K562 (cell line): ENCODE results near the gene TMEM39B. TPM values are rescaled to one million over a fixed set of nuclear protein-coding genes. Genes with fewer than 3 reads are reported as not detected.

Experiments used
- ARHGAP35 ChIP-seq: fragments of 450-650 bp; IDR thresholded peaks from 2 replicates; pipeline ENCODE4 v1.6.1; 2018; ENCODE audit not compliant: partially characterized antibody
- ATF6 ChIP-seq: sonication (generic); formaldehyde crosslinking; IDR thresholded peaks from 2 replicates; pipeline ENCODE4 v1.4.0; 2020; ENCODE audit warnings: mild to moderate bottlenecking, missing genetic modification reagents
- ATF7 ChIP-seq: fragments of 450-650 bp; IDR thresholded peaks from 2 replicates; pipeline ENCODE4 v1.7.1; 2014; ENCODE audit warnings: mild to moderate bottlenecking, moderate library complexity
- COPS2 ChIP-seq: fragments of 450-650 bp; conservative IDR thresholded peaks from 2 replicates; pipeline ENCODE4 v1.6.1; 2016; ENCODE audit warnings: mild to moderate bottlenecking, moderate library complexity
- GABPB2 ChIP-seq: fragments of 250-450 bp; sonication (Bioruptor Pico); conservative IDR thresholded peaks from 2 replicates; pipeline ENCODE4 v1.5.1; 2021; ENCODE audit warnings: mild to moderate bottlenecking
- GTF2B ChIP-seq: IDR thresholded peaks from 2 replicates; pipeline ENCODE4 v1.6.1; 2011; ENCODE audit not compliant: insufficient read length; ENCODE audit errors: extremely low read depth
- IRF9 ChIP-seq: fragments of 450-650 bp; IDR thresholded peaks from 2 replicates; pipeline ENCODE4 v1.6.1; 2016; ENCODE audit warnings: missing biosample characterization, missing genetic modification characterization
- JUN ChIP-seq, 2 experiments: sonication (generic) in 1 of 2; formaldehyde crosslinking in 1 of 2; IDR thresholded peaks; 2 replicates each; pipeline versions ENCODE4 v1.6.1 to v1.8.0; 2012 to 2022; ENCODE audit warnings: borderline replicate concordance in 2 of 2, mild to moderate bottlenecking in 2 of 2, improper control_type of control experiment in 1 of 2, low read depth in 1 of 2, low read length in 1 of 2, missing genetic modification reagents in 1 of 2
- NFXL1 ChIP-seq: fragments of 450-650 bp; formaldehyde crosslinking; IDR thresholded peaks from 2 replicates; pipeline ENCODE4 v1.4.0; 2021; ENCODE audit warnings: mild to moderate bottlenecking
- SMARCE1 ChIP-seq: fragments of 450-650 bp; IDR thresholded peaks from 2 replicates; pipeline ENCODE4 v1.7.1; 2016; ENCODE audit warnings: mild to moderate bottlenecking
- ZNF165 ChIP-seq: fragments of 250-450 bp; sonication (Bioruptor Pico); IDR thresholded peaks from 2 replicates; pipeline ENCODE4 v1.4.0; 2020; ENCODE audit warnings: borderline replicate concordance
- ZNF445 ChIP-seq: fragments of 250-450 bp; sonication (Bioruptor Pico); IDR thresholded peaks from 2 replicates; pipeline ENCODE4 v1.4.0; 2020; ENCODE audit warnings: low read depth, mild to moderate bottlenecking, moderate library complexity
- polyA plus RNA-seq, 8 experiments: library from polyadenylated mRNA; depleted of rRNA in 4 of 8; stranded (reverse) in 5 of 8; unstranded in 3 of 8; fragments of >200 nt; fragmentation: Nextera tagmentation in 2 of 8; fragmentation: Illumina TruSeq in 1 of 8; extraction: Ambion mirVana in 2 of 8; extraction: Trizol in 1 of 8; gene quantifications; 2 replicates each; pipeline versions ENCODE4 v1.2.1 to v1.2.3, GENCODE V29; 2011 to 2014; ENCODE audit warnings: inconsistent platforms in 1 of 8, missing spikeins in 1 of 8
- total RNA-seq, 7 experiments: library from RNA; depleted of rRNA in 6 of 7; stranded (reverse); fragments of >200 nt in 6 of 7; fragmentation: Illumina TruSeq in 2 of 7; extraction: Trizol in 2 of 7; gene quantifications; 2 replicates each; pipeline versions ENCODE4 v1.2.1 to v1.2.3, GENCODE V29; 2011 to 2021; ENCODE audit warnings: low replicate concordance in 1 of 7
- TF ChIP-seq, protein P1 (sequence below), 2 experiments: fragments of 450-650 bp; IDR thresholded peaks; 2 replicates each; pipeline ENCODE4 v1.6.1; 2016; ENCODE audit warnings: mild to moderate bottlenecking in 2 of 2, borderline replicate concordance in 1 of 2, low read depth in 1 of 2, moderate library complexity in 1 of 2

The TMEM39B gene
- total and polyA plus RNA-seq, 9 of the 15 experiments (the other 6 are each of a cell fraction or from before 2014, with no cell fraction given), result 0.92 to 28.5 (median 9.7) TPM

DNA sequence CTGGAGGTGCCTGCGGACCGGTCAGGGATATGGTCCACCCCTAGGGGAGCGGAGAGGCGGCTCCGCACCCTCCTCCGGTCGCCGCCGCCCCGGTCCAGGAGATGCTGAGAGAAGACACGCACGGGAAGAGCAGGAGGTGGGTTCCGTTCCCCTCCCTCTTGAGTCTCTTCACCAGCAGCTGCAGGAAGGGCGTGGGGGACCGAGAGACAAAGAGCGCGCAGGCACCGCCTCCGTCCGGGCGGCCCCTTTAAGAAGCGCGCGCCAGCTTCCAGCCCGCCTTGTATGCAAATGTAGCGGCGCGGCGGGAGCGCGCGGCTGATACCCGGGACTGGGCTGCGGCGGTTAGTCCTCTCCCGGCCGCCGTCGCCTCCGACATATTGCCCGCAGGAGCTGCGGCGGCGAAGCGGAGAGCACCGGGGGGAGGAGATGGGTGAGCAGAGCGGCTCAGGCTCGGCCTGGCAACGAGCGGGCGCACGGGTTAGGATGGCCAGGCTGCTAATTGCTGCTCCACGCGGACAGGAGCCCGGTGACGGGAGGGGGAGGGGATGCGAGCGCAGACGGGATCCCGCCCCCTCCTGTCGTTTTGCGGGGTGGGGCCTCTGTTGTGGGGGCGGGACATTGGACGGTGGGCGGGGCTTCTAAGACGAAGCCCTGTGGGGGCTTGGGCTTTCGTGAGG, at the start of gene TMEM39B (continued):
- TF ChIP-seq ATF6 (CRISPR knock-in tag), result 0 out of 2 replicates have a peak, but pooled peaks have one; percentile 70
- TF ChIP-seq NFXL1 (CRISPR knock-in tag), result no peak
- peak; percentile 90 for TF ChIP-seq ATF7
- TF ChIP-seq ZNF165 (CRISPR knock-in tag), result no peak; the same call in 1 of the 2 replicates
- TF ChIP-seq ARHGAP35, result no peak
- TF ChIP-seq, protein P1, sequence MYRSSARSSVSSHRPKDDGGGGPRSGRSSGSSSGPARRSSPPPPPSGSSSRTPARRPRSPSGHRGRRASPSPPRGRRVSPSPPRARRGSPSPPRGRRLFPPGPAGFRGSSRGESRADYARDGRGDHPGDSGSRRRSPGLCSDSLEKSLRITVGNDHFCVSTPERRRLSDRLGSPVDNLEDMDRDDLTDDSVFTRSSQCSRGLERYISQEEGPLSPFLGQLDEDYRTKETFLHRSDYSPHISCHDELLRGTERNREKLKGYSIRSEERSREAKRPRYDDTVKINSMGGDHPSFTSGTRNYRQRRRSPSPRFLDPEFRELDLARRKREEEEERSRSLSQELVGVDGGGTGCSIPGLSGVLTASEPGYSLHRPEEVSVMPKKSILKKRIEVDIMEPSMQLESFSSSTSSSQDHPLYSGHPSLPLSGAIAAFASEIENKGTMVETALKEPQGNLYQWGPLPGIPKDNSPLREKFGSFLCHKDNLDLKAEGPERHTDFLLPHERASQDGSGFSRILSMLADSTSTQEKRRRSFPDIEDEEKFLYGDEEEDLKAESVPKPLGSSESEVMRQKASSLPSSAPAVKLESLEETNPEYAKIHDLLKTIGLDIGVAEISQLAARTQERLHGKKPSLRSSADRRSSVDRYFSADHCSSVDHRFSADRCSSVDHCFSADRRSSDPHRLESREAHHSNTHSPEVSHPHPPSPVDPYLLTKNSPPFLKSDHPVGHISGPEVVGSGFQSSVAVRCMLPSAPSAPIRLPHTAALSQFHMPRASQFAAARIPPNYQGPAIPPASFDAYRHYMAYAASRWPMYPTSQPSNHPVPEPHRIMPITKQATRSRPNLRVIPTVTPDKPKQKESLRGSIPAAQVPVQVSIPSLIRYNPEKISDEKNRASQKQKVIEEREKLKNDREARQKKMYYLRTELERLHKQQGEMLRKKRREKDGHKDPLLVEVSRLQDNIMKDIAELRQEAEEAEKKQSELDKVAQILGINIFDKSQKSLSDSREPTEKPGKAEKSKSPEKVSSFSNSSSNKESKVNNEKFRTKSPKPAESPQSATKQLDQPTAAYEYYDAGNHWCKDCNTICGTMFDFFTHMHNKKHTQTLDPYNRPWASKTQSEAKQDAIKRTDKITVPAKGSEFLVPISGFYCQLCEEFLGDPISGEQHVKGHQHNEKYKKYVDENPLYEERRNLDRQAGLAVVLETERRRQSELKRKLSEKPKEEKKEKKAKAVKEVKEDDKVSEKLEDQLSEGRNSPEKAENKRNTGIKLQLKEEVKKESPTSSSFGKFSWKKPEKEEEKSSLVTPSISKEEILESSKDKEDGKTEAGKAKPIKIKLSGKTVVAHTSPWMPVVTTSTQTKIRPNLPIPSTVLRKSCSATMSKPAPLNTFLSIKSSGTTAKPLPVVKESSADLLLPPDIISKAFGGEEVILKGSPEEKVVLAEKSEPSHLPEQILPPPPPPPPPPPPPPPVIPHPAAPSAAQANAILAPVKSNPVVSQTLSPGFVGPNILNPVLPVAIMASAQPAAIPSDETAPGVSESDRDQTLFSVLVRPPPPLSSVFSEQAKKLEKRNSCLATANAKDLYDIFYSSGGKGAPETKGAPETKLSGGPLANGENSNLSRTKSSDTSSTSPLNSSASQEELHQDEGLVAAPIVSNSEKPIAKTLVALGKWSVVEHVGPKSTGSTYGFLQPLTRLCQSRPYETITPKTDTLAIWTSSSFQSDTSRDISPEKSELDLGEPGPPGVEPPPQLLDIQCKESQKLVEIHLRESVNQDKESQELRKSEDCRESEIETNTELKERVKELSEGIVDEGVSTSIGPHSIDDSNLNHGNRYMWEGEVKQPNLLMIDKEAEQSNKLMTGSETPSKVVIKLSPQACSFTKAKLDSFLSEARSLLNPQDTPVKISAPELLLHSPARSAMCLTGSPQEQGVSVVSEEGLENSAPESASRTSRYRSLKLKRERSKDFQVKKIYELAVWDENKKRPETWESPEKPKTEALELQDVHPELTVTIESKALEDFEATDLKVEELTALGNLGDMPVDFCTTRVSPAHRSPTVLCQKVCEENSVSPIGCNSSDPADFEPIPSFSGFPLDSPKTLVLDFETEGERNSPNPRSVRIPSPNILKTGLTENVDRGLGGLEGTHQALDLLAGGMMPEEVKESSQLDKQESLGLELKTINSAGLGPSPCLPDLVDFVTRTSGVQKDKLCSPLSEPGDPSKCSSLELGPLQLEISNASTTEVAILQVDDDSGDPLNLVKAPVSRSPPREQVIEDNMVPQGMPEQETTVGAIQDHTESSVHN (IDR thresholded peaks at IDR 0.05; ENCODE audit: borderline replicate concordance in 1 of 2, low read depth in 1 of 2), result no peak
- TF ChIP-seq JUN (IDR thresholded peaks at IDR 0.05; ENCODE audit: borderline replicate concordance, low read depth, low read length), result no peak
- peak; percentile 10; the same call in 1 of the 2 replicates for TF ChIP-seq JUN (CRISPR knock-in tag; IDR thresholded peaks at IDR 0.05; ENCODE audit: borderline replicate concordance)
- no peak for TF ChIP-seq GABPB2 (CRISPR knock-in tag)
- no peak for TF ChIP-seq SMARCE1
- no peak for TF ChIP-seq ZNF445 (CRISPR knock-in tag)
- TF ChIP-seq COPS2, result no peak
- TF ChIP-seq IRF9 (tag), result no peak; the same call in 1 of the 2 replicates
- no peak for TF ChIP-seq GTF2B
